Activated effector memory CD4-positive, alpha-beta T cell treated with anti-CD3 and anti-CD28 coated beads, Interleukin-2, amount 50 U/mL, for 16 hours (primary cell): ENCODE data around the gene GGT6.

Source experiments
- DNase-seq: peaks from one replicate; pipeline ENCODE4 v3.0.0-alpha.2; 2020

The GGT6 gene

DNA sequence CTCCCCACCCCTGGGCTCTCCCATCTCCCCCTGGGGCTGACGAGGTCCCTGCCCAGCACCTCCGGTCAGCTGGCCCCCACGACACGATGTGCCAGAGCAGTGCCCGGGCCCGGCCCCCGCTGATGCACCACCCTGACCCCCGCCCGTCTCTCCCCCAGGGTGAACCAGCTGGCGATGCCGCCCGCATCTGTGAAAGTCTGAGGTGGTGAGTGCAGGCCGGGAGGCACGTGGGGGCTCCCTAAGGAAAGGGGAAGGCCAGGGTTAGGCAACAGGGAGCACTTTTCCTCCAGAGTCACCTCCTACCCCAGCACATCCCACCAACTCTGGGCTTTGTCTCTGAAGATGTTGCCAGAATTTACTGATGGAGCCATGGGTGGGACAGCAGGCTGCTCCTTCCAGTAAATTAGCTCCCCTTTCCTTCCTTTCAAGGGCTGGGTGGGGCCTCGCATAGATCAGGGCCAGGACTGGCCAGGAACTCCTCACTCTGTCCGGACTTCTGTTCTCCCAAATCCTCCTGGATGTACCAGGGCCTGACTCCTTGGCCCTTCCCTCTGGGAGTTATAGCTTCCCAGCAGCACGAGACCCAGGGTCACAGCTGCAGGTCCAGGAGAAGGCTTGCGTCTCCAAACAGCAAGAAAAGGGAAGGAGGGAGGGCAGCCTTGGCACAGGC lies 23.5 kb downstream of the GGT6 start:
- no peak for DNase-seq

DNA sequence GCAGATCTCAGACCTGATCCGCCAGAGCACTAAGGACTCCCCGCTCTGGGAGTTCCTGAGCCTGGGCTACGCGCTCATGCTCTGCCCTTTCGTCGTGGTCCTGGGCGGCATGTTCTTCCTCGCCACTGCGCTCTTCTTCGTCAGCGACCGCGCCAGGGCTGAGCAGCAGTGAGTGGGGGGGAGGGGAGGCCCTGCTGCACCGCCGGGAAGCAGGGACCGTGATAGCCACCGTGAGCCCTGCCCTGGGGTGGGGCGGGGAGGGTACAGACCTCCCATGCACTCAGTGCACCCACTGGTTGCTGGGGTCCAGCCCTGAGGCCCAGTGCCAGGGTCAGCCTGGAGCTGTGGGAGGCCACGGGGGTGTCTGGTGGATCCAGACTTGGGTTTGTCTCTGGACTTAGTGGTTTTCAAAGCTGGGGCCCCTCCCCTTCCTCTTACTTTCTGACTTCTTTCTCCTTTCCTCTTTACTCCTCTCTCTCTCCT lies 24.1 kb downstream of the GGT6 start:
- DNase-seq, result no peak

DNA sequence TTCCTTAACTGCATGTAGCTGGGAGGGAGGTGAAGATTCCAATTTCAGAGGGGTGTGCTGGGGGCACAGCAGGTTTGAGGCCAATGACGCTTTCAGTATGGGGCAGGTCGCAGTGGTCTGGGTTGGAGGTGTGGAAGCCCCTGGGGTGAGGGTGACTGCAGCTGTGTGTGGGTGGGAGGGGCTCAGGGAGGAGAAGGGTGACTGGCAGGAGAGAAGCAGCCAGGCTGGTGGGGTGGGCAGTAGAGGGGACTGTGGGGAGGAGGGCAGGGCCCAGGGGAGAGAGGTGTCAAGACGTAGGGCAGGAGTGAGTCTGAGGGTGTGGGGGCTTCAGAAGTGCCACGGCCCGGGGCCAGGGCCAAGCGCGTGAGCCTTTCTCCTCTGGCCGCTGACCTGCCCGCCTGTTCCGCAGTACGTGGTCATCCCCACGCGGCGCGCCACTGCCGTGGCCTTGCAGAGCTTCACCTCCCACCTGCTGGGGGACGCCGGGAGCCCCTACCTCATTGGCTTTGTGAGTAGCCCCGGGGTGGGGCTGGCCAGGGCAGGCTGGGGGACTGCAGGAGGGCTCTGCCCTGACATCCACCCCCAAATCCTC lies 24.6 kb downstream of the GGT6 start:
- no peak for DNase-seq

DNA sequence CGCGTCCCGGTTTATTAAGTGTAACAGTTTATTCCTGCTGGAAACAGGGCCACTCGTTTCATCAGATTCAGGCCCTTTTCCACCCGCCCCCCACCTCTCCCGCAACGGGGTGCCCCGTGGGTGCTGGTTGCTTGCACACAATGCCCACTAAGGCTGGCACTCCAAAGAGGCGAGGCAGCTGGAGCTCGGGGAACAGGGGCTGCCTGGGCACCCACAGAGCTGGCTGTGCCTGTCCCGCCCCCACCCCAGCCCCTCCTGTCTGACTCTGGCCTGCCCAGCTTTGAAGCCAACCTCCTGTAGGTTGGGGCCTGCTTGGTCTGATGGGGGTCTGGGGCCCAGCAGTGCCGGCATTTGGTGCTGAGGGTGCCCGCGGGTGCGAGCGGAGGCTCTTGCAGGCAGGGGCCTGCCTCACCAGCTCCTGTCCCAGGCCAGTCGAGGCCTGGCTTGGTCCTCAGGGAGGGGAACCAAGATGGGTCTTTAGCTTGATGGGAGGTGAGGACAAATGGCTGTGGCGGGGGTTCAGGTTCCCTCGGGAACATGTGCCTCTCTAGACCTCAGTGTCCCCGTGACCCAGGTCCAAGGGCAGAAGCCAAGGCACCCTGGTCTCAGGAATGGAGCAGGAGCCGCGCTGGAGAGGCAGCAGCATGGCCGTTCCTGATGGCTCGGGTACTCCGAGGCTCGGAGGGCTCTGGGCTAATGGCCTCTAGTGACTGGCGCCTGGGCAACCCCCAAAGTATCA lies 25.3 kb downstream of the GGT6 start:
- DNase-seq, result no peak

DNA sequence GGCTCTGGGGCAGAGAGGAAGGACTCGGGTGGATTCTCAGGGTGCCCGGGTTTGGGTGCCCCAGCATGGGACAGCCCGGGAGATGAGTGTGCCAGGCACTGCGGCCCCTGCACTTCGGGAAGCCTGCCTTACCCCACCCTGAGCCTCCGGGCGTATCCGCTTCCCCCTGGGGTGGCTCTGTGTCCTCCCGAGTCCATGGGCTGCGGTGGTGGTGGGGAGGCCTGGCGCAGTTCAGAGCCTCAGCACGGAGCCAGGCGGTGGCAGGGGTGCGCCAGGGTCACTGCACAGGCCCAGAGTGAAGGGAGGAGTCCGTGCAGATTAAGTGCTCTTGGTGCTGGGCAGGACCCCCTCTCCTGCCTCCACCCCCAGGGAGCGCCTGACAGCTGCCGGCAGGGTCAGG lies 25.9 kb downstream of the GGT6 start:
- DNase-seq, result no peak

DNA sequence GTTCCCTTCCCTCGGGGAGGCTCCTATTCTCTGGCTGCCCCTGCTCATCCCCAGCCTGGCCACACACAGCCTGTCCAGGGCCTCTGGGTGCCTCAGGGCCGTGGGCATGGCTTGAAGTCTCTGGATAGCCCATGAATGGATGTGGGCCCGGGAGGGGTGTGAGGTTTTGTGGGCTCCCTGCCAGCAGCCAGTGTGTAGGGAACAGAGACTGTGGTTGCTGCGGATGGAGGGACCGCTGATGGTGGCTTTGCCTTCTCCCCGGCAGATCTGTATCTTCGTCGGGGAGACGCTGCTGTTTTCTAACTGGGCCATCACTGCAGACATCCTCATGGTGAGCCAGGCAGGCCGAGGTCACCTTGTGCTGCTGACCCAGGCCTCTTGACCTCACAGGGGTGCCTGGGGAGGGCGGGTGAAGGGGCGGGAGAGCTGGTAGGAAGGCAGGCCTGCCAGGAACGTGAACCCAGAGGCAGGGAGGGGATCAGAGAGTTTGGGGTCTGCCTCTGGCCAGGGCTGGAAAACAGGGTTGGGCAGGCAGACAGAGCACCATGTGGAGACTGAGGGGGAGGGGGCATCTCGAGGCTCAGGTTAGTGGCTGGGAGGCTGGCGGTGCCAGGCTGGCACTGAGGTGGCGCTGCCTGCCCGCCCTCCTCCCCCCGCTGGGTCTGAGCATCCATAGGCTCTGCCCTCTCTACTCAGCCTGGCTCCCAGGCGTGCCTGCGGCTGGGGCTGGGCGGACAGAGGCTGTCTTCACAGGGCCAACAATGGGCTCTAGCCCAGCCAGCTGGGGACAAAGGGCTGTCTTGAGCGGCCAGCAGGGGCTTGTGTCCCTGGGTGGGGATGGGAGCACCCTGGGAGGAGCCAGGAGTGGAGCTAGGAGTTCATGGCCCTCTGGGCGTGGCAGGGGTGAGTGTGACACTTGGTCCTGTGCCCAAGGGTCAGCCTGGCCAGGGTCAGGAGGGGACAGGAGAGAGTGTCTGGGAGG lies 26.6 kb downstream of the GGT6 start:
- DNase-seq, result no peak

DNA sequence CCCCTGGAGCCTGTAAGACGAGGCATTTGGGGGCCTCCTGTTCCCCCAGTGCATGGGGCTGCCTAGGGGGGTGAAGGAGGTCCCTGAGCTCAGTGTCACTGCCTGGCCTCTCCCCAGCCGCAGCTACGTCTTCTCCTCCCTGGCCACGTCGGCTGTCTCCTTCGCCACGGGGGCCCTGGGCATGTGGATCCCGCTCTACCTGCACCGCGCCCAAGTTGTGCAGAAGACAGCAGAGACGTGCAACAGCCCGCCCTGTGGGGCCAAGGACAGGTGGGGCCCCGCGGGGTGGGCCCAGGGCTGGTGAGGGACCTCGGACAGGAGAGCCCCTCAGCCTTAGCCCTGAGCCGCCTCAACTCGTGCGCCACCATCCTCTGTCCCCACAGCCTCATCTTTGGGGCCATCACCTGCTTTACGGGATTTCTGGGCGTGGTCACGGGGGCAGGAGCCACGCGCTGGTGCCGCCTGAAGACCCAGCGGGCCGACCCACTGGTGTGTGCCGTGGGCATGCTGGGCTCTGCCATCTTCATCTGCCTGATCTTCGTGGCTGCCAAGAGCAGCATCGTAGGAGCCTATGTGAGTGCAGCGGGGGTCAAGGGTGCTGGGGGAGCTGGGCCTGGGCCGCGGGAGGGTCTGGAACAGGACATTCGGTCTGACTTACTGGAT lies 27.4 kb downstream of the GGT6 start:
- no peak for DNase-seq

DNA sequence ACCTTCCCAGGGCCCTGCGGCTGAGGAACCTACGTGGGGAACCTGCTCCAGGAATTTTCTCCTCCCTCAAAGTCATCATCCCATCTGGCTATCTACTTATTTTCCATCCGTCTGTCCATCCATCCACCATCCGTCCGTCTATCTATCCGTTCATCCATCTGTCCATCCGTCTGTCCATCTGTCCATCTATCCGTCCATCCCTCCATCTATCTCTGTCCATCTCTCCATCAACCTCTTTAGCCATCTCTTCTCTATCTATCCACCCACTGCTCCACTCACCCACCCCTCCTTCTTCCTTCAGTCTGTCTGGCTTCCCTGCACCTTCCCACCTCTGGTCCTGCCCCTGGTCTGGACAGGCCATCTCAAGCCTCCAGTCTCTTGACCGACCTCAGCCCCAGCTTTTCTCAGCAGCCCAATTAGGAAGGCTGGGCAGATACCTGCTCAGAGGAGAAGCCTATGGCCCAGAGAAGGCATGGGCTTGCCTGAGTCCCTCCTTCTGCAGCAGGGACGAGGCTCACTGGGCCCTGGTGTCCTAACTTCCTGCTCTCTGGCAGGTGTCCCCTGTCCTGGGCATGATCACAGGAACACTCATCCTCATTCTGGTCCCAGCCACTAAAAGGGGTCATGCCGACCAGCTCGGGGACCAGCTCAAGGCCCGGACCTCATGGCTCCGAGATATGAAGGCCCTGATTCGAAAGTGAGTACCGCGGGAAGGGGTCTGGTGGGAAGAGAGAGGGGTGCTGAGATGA lies 28.2 kb downstream of the GGT6 start:
- no peak for DNase-seq

DNA sequence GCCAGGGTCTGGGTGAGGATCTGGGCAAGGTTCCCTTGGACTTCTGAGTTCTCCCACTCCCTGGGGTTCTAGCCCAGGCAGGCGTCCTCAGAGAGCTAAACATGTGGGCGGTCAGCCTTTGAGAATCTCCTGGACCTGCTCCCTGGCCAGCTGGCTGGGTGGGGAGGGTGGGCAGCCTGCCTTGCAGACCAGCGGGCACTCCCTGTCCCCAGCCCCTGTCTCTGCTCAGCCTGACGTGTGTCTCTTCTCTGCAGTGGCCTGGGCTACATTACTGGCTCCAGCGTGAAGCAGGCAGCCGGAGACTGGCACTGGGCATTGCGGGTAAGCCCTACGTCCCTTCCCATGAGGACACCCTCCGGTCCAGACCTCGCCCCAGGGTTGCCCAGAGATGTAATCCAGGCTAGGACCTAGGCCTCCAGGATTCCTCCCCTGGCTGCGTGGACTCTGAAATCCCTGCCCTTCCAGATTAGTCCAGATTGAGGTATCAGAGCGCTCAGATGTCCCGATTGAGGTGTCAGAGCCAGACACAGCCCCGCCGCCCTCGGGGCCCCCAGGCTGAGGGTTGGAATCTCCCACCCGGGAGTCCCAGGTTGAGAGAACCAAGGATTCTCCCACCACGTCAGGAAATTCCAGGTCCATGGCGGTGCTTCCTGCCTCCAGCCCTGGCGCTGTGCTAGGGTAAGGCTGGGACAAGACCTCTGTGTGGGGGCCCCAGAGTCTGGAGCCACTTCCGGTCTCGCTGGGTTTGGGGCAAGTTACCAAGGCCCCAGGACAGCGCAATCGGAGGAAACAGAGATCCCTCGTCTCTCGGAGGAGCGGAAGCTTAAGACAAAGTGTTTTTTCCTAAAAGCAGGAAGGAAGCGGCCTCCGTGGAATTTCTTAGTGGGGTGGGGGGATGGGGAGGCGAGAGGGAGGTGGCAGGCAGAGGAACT lies 29.3 kb downstream of the GGT6 start:
- DNase-seq, result no peak

DNA sequence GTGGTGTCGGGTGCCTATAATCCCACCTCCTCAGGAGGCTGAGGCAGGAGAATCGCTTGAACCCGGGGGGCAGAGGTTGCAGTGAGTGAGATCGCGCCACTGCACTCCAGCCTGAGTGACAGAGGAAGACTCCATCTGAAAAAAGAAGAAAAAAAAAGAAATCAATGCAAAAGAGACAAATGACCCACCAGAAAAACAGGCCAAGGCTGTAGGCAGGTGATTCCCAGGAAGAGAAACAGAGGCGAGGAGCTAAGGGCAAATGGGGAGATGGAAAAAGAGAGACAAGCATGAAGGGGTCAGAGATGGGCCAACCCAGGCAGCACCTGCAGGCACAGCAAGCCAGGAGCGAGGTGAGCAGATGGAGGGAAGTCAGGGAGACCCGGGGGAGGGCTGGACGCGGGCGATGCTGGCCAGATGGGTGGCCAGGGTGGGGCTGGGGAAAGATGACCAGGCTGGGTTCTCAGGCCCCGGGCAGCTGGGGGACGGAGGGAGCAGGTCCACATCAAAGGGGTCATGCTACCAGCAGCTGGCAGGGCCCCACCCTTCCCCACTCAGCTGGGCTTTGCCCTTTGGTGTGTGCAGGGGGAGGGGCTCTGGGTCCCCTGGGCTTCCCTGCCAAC lies 30.7 kb downstream of the GGT6 start:
- no peak for DNase-seq

DNA sequence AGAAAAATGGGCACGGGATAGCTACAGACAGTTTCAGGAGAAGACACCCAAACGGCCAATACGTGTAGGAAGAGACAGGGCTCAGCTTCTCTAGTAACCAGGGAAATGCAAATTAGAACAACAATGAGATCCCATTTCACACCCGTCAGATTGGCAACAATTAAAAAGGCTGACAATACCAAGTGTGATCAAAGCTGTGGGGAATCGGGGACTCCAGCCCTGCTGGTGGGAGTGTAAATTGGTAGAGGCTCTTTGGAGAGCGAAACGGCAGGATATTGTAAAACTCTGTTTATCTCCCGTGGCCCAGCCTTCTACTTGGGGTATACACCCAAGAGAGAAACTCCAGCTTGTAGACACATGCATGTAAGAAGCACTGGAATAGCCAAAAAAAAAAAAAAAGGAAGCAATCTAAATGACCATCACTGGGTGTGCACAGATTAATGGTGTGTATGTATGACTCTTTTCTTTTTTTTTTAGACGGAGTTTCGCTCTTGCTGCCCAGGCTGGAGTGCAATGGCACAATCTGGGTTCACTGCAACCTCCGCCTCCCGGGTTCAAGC lies 32.7 kb downstream of the GGT6 start:
- no peak for DNase-seq

DNA sequence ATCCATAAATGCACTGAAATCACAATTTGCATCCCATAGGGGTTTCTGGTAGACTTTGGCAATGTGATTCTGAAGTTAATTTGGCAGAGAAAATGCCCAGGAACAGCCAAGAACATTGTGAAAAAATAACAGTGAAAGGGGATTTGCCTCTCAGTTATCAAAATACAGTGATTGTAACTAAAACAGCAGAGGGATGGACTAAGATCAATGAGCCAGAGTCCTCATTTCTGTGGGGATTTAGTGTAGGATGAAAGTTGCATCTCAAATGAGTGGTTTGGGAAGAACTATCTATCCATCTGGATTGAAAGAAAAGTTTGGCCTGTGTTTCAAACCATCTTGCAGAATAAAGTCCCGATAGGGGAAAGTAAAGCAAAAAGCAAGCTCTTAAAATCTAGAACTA lies 33.2 kb downstream of the GGT6 start:
- DNase-seq, result no peak

DNA sequence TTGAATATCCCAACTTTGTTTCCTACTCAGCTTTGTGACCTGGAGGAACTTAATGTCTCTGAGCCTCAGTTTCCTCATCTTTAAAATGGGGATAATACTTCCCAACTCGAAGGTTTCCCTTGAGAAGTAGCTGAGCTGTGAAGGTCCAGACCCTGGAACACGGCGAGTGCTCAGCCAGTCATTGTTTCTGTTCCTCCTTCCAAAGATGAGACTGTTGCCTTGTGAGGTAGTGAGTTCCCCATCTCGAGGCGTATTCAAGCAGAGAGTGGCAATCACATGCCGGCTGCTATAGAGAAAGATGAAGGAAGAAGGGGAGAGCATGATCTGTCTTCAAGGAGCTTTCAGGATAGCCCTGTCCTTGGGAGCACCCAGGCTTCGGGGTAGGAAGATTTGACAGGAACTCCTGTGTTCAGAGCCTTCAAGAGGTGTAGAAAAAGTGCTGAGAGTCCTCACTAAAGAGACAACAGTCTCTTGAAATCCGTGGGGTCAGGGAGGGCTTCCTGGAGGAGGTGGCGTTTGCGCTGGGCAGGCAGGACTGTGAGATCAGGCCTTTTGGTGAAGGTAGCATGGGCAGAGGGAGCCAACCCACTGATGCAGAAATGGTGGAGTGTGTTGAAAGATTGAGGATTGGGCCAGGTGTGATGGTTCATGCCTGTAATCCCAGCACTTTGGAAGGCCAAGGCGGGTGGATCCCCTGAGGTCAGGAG lies 34.5 kb downstream of the GGT6 start:
- no peak for DNase-seq

DNA sequence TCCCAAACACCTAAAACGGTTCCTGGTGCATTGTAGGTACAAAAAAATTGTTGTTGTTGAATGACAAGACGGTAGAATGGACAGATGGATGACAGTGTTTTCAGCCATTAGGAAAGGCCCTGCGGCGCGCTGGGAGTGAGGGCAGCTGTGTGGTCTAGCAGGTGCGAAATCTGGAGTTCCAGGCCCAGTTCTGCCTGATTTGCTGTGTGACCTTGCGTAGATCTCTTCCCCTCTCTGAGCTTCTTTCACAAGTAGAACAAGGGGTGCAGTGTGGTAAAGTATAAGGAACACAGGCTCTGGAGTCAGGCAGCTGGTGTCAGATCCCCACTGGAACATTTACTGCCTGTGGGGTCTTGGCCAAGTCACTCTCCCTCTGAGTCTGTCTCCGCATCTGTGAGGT lies 36.4 kb downstream of the GGT6 start:
- no peak for DNase-seq

DNA sequence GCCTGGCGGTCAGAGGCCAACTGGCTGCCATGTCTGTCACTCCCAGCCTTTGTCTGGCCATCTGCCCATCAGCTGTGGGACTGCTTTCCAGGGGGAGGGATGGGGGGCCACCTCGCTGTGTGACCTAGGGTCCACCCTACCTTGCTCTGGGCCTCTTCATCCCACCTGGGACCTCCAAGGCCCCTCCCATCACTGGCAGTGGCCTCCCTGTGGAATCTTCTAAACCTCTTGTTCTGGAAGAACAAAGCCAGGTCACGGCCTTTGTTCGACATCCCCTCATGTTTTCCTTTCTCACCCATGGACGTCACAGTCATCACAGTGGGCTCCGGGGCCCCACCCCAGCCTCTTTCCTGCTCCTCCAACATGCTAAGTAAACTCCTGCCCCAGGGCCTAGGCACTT lies 37.7 kb downstream of the GGT6 start:
- DNase-seq, result no peak

DNA sequence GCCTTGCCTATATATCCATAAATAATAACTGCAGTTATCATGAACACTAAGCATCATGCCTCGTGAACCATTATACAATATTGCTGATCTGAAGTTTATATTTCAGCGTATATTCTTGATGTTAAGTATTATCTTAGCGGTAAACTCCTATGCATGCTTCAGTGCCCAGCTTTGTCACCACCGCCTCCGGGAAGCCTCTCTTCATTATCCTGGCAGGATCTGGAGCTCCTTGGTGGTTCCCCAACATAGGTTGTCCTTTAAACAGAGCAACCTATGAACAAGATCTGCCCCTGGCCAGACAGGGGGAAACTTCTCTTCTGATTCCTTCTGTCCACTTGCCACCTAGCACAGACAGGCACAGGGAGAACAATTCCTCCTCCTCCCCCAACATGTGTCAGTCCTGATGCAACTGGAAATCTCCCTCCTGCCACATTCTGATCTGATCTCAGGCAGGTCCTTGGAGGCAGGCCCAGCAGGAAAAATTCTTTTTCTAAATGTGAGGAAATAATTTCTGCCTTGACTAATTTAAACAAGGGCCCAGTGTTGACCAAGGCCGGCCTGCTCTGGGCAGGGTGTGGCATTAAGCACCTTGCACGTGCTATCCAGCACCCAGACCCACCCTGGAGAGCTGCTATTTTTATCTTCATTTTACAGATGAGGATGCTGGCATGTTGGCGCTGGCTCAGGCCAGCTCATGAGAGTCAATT lies 39.3 kb downstream of the GGT6 start:
- DNase-seq, result no peak

DNA sequence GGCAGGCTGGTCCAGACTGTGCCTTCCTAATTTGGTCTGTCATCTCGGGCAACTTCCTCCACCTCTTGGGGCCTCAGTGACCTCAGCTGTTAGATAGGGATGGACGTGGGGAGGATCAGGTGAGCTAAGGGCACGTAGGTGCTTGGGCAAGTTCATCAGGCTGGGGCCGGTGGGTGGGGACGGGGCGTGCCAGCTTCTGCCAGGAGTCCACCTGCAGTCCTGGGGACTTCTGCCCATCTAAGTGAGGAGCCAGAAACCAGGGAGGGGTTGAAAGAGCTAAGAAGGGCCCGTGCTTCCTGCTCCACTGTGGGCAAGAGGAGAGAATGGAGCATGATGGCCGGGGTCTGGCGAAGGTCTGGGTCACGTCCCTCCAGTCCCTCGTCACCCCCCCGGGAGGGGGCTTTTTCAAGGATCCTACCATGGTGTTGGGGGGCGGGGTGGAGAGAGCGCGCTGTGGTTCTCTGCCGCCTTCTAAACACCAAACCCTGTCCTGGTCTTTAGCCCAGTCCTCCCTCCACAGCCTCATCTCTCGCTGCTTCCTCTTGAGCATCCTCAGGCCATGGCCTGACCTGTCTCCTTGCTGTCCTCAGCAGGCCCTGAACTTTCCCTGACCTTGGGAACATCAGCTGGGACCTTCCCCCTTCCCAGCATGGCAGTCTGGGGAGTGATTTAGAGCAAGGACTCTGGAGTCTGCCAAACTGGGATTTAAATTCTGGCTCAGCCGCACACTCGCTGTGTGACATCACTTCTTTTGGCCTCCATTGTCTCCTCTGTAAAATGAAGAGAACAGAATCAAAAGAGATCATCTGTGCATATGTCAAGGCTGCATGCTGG lies 40.1 kb downstream of the GGT6 start:
- DNase-seq, result no peak
